ENCODE data around the gene GPX5.

- TF ChIP-seq, protein P1, sequence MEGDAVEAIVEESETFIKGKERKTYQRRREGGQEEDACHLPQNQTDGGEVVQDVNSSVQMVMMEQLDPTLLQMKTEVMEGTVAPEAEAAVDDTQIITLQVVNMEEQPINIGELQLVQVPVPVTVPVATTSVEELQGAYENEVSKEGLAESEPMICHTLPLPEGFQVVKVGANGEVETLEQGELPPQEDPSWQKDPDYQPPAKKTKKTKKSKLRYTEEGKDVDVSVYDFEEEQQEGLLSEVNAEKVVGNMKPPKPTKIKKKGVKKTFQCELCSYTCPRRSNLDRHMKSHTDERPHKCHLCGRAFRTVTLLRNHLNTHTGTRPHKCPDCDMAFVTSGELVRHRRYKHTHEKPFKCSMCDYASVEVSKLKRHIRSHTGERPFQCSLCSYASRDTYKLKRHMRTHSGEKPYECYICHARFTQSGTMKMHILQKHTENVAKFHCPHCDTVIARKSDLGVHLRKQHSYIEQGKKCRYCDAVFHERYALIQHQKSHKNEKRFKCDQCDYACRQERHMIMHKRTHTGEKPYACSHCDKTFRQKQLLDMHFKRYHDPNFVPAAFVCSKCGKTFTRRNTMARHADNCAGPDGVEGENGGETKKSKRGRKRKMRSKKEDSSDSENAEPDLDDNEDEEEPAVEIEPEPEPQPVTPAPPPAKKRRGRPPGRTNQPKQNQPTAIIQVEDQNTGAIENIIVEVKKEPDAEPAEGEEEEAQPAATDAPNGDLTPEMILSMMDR (conservative IDR thresholded peaks at IDR 0.05; ENCODE audit: low read length): 0 out of 2 replicates have a peak, but pooled peaks have one; percentile 17
- no peak for TF ChIP-seq EZH2phosphoT487 (IDR thresholded peaks at IDR 0.05; ENCODE audit: borderline replicate concordance)
Measured at GRCh38 chr6:28542440-28543296, 17.0 kb downstream of the GPX5 start.
